Endothelial cell of umbilical vein (primary cell): ENCODE measurements around the gene STRA8. TPM values are rescaled to one million over a fixed set of nuclear protein-coding genes. Genes with fewer than 3 reads are reported as not detected.

Experiments
- BruUV-seq: library from RNA; stranded (reverse); fragments of 400-500 nt; replicated peaks from 2 replicates; lab custom pipeline; 2021; lab: Mats Ljungman, UMichigan
- CTCF ChIA-PET: fragments of 300-600, 350-600 bp; sonication (Branson Sonifier 250); formaldehyde crosslinking; loops from one replicate; lab custom pipeline; 2021; ENCODE audit warnings: antibody characterized with exemption, inconsistent platforms; lab: Charles Lee
- POLR2A ChIA-PET: fragments of 300-600, 350-600 bp; sonication (Branson Sonifier 250); formaldehyde crosslinking; loops from one replicate; lab custom pipeline; 2021; ENCODE audit warnings: antibody characterized with exemption, inconsistent platforms; lab: Charles Lee
- DNase-seq: peaks from one replicate; pipeline ENCODE4 v3.0.0-alpha.2; 2011; ENCODE audit warnings: low read depth, low spot score
- FAIRE-seq: peaks from 2 replicates; lab custom pipeline; 2011; peaks lifted over from hg19 to GRCh38; lab: Jason Lieb, UNC
- H2AFZ ChIP-seq: 2 replicates; pipeline ENCODE4 v1.6.0; 2012; ENCODE audit warnings: low read depth, low read length, control low read depth, inconsistent platforms
- H3K27ac ChIP-seq: 2 replicates; pipeline ENCODE4 v1.5.1; 2011; ENCODE audit warnings: low read depth, mild to moderate bottlenecking, control low read depth, low read length, moderate library complexity; ENCODE audit not compliant: insufficient read depth
- H3K27me3 ChIP-seq, 2 experiments: 2 replicates each; pipeline versions ENCODE4 v1.6.0 to v1.6.1; 2011; ENCODE audit warnings: low read length in 2 of 2, mixed read lengths in 1 of 2; ENCODE audit not compliant: control insufficient read depth in 2 of 2, insufficient read depth in 2 of 2
- H3K36me3 ChIP-seq, 2 experiments: 2 replicates in 1 of 2; 3 replicates in 1 of 2; pipeline ENCODE4 v1.5.1; 2011; ENCODE audit warnings: low read length in 2 of 2, mild to moderate bottlenecking in 1 of 2, moderate library complexity in 1 of 2; ENCODE audit not compliant: control insufficient read depth in 2 of 2, insufficient read depth in 2 of 2; ENCODE audit errors: extremely low read depth in 1 of 2
- H3K4me1 ChIP-seq: 3 replicates; pipeline ENCODE4 v1.5.1; 2011; ENCODE audit warnings: mild to moderate bottlenecking, low read length; ENCODE audit not compliant: control insufficient read depth, insufficient read depth; ENCODE audit errors: extremely low read depth
- H3K4me2 ChIP-seq: 2 replicates; pipeline ENCODE4 v1.6.1; 2011; ENCODE audit warnings: low read length, control low read depth, mixed read lengths; ENCODE audit not compliant: insufficient read depth
- H3K4me3 ChIP-seq, 3 experiments: fragments of 200-600 bp in 1 of 3; sonication (generic), shearing (Covaris generic) in 1 of 3; replicated peaks in 1 of 3; 2 replicates each; pipeline ENCODE4 v1.5.1; 2011 to 2016; ENCODE audit warnings: control low read depth in 3 of 3, low read length in 3 of 3, mild to moderate bottlenecking in 2 of 3, inconsistent platforms in 1 of 3, low read depth in 1 of 3, moderate library complexity in 1 of 3; ENCODE audit not compliant: insufficient read depth in 1 of 3
- H3K79me2 ChIP-seq: 2 replicates; pipeline ENCODE4 v1.6.0; 2012; ENCODE audit warnings: low read length, inconsistent platforms; ENCODE audit not compliant: control insufficient read depth, insufficient read depth
- H3K9ac ChIP-seq: replicated peaks from 2 replicates; pipeline ENCODE3; 2011; ENCODE audit warnings: low read length, control low read depth; ENCODE audit not compliant: insufficient read depth; ENCODE audit errors: extremely low read depth
- H3K9me1 ChIP-seq: replicated peaks from 3 replicates; pipeline ENCODE4 v1.6.0; 2011; ENCODE audit warnings: mild to moderate bottlenecking, low read length; ENCODE audit not compliant: control insufficient read depth, insufficient read depth; ENCODE audit errors: extremely low read depth
- H3K9me3 ChIP-seq: replicated peaks from 2 replicates; pipeline ENCODE4 v1.5.1; 2012; ENCODE audit warnings: low read length, inconsistent platforms; ENCODE audit not compliant: control insufficient read depth, insufficient read depth
- H4K20me1 ChIP-seq: replicated peaks from 2 replicates; pipeline ENCODE3; 2011; ENCODE audit warnings: mild to moderate bottlenecking, low read length; ENCODE audit not compliant: control insufficient read depth, insufficient read depth; ENCODE audit errors: extremely low read depth
- MAX ChIP-seq: IDR thresholded peaks from 2 replicates; pipeline ENCODE4 v1.6.1; 2011; ENCODE audit not compliant: insufficient read depth, insufficient read length
- dilution Hi-C: fragments of 300-500 bp; cut with MboI; formaldehyde crosslinking; loops from one replicate; pipeline ENCODE4 v1.15.0; 2019; ENCODE audit warnings: low sequenced_read_pairs; ENCODE audit not compliant: extremely low pct_ligation_motif_present
- intact Hi-C: fragments of 100-400 bp; cut with micrococcal nuclease; formaldehyde crosslinking; loops from one replicate; pipeline ENCODE4 v1.10.0; 2022
- polyA plus RNA-seq, 4 experiments: library from polyadenylated mRNA; depleted of rRNA in 3 of 4; stranded (reverse) in 3 of 4; unstranded in 1 of 4; fragments of >200 nt; gene quantifications; 2 replicates each; pipeline versions ENCODE4 v1.2.1 to v1.2.3, GENCODE V29; 2011 to 2012; ENCODE audit warnings: missing spikeins in 1 of 4
- total RNA-seq: library from RNA; stranded (reverse); gene quantifications from 2 replicates; pipeline ENCODE4 v1.2.3, GENCODE V29; 2021
- TF ChIP-seq, protein P1 (sequence below), 2 donors: IDR thresholded peaks; 1 replicate in 1 of 2; 2 replicates in 1 of 2; pipeline ENCODE4 v1.5.1; 2011; ENCODE audit warnings: low read length in 2 of 2, mild to moderate bottlenecking in 2 of 2, moderate library complexity in 2 of 2, control low read depth in 1 of 2, inconsistent platforms in 1 of 2, low read depth in 1 of 2; ENCODE audit not compliant: insufficient read depth in 1 of 2; ENCODE audit errors: extremely low read depth in 1 of 2

Gene STRA8
- total and polyA plus RNA-seq, 2 donors (not counting 3 experiments of a cell fraction or from before 2014, with no cell fraction given): not detected

- dilution Hi-C loops: no loop called here
Observed at GRCh38 chr7:135274495-135275268, 41.0 kb downstream of the STRA8 start.

More at GRCh38 chr7:135274495-135275268, 41.0 kb downstream of the STRA8 start:
- TF ChIP-seq, protein P1, sequence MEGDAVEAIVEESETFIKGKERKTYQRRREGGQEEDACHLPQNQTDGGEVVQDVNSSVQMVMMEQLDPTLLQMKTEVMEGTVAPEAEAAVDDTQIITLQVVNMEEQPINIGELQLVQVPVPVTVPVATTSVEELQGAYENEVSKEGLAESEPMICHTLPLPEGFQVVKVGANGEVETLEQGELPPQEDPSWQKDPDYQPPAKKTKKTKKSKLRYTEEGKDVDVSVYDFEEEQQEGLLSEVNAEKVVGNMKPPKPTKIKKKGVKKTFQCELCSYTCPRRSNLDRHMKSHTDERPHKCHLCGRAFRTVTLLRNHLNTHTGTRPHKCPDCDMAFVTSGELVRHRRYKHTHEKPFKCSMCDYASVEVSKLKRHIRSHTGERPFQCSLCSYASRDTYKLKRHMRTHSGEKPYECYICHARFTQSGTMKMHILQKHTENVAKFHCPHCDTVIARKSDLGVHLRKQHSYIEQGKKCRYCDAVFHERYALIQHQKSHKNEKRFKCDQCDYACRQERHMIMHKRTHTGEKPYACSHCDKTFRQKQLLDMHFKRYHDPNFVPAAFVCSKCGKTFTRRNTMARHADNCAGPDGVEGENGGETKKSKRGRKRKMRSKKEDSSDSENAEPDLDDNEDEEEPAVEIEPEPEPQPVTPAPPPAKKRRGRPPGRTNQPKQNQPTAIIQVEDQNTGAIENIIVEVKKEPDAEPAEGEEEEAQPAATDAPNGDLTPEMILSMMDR (IDR thresholded peaks at IDR 0.05; ENCODE audit: extremely low read depth in 1 of 2, insufficient read depth in 1 of 2, low read depth in 1 of 2, low read length in 2 of 2): peak; percentile 69 to 73
- TF ChIP-seq MAX: no peak
- ChIA-PET POLR2A (no interaction called here), CTCF (interaction anchor here (0.6 to 4.4 kb wide), 113 partner anchors 8 to 1599 kb away, joined by 3 to 173 read pairs (median 4); partner anchors contain the start of genes AGBL3, CYREN, STMP1 and WDR91)
- H2AFZ ChIP-seq: no peak overlapping the region
- H3K4me1 ChIP-seq: no peaks in the 10 kb centered on the region
- no peak overlapping the region for H3K4me2 ChIP-seq
- no peaks in the 10 kb centered on the region for H3K36me3 ChIP-seq
- no peaks in the 10 kb centered on the region for H3K79me2 ChIP-seq
- peak; percentile 81 for DNase-seq
- no peak overlapping the region for H3K27ac ChIP-seq
- H3K9me1 ChIP-seq: no peaks in the 10 kb centered on the region
- H3K9me3 ChIP-seq: no peaks in the 10 kb centered on the region
- H4K20me1 ChIP-seq: no peaks in the 10 kb centered on the region
- no TSS peak for BruUV-seq
- intact Hi-C loops: loop anchor here (2.0 kb wide), 1 partner anchor 522 kb away; no protein-coding TSS in a partner anchor
- FAIRE-seq: peak; percentile 90
- no peak overlapping the region for H3K4me3 ChIP-seq
- H3K27me3 ChIP-seq: peaks cover 0 to 2% of the 10 kb centered on the region in 2 experiments
- H3K9ac ChIP-seq: no peak overlapping the region
